ENCODE results near the gene POFUT2.
"Not testable (repeated sequence)": the region's sequence is repeated elsewhere in the genome, so short reads cannot be mapped to it uniquely, and the experiment has no call there.

POFUT2 gene

GRCh38 chr21:45316871-45317397, 29.2 kb upstream of the POFUT2 start:
- no peak overlapping the region for H3K4me3 ChIP-seq (ENCODE audit: low read depth, low read length)
- TF ChIP-seq, protein P1, sequence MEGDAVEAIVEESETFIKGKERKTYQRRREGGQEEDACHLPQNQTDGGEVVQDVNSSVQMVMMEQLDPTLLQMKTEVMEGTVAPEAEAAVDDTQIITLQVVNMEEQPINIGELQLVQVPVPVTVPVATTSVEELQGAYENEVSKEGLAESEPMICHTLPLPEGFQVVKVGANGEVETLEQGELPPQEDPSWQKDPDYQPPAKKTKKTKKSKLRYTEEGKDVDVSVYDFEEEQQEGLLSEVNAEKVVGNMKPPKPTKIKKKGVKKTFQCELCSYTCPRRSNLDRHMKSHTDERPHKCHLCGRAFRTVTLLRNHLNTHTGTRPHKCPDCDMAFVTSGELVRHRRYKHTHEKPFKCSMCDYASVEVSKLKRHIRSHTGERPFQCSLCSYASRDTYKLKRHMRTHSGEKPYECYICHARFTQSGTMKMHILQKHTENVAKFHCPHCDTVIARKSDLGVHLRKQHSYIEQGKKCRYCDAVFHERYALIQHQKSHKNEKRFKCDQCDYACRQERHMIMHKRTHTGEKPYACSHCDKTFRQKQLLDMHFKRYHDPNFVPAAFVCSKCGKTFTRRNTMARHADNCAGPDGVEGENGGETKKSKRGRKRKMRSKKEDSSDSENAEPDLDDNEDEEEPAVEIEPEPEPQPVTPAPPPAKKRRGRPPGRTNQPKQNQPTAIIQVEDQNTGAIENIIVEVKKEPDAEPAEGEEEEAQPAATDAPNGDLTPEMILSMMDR (conservative IDR thresholded peaks at IDR 0.05; ENCODE audit: low read depth, low read length): no peak
- no peak for DNase-seq (ENCODE audit: low read depth)

DNA sequence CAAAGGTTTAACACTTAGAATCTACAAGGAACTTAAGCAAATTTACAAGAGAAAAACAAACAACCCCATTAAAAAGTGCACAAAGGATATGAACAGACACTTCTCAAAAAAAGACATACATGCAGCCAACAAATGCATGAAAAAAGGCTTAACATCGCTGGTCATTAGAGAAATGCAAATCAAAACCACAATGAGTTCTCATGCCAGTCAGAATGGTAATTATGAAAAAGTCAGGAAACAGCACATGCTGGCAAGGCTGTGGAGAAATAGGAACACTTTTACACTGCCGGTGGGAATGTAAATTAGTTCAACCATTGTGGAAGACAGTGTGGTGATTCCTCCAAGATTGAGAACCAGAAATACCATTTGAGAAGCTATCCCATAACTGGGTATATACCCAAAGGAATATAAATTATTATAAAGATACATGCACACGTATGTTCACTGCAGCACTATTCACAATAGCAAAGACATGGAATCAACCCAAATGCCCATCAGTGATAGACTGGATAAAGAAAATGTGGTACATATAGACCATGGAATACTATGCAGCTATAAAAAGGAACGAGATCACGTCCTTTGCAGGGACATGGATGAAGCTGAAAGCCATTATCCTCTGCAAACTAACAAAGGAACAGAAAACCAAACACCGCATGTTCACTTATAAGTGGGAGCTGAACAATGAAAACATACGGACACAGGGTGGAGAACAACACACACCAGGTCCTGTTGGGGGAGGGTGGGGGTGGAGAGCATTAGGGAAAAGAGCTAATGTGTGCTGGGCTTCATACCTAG, 28.2 kb upstream of the POFUT2 start:
- DNase-seq (ENCODE audit: low read depth); H3K4me3 ChIP-seq (ENCODE audit: low read depth, low read length): not testable (repeated sequence)

DNA sequence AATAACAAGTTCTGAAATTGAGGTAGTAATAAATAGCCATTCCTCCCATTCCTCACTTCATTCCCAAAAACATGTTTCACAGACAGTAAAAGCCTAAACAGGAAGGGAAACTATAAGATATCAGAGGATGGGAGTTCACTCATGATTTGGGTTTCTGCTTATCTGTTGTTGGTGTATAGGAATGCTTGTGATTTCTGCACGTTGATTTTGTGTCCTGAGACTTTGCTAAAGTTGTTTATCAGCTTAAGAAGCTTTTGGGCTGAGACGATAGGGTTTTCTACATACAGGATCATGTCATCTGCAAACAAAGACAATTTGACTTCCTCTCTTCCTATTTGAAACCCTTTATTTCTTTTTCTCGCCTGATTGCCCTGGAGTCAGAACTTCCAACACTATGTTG, 26.0 kb upstream of the POFUT2 start:
- no peak overlapping the region for H3K4me3 ChIP-seq (ENCODE audit: low read depth, low read length)
- no peak for DNase-seq (ENCODE audit: low read depth)
- TF ChIP-seq, protein P1 (conservative IDR thresholded peaks at IDR 0.05; ENCODE audit: low read depth, low read length): no peak

DNA sequence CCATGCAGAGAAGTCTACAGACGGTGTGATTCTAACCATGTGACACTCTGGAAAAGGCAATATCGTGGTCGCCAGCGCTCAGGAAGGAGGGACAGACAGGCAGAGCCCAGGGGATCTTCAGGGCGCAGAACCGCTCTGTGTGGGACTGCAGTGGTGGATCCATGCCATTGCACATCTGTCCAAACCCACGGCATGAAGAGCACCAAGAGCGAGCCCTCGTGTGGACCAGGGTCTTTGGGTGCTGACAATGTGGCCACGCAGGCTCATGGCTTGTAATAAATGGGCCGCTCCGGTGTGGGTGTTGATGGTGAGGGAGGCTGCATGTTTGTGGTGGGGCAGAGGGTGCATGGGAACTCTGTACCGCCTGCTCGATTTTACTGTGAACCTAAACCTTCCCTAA, 25.3 kb upstream of the POFUT2 start:
- no peak overlapping the region for H3K4me3 ChIP-seq (ENCODE audit: low read depth, low read length)
- no peak for DNase-seq (ENCODE audit: low read depth)
- TF ChIP-seq, protein P1 (conservative IDR thresholded peaks at IDR 0.05; ENCODE audit: low read depth, low read length): no peak

- no peak for DNase-seq (ENCODE audit: low read depth)
- no peak overlapping the region for H3K4me3 ChIP-seq (ENCODE audit: low read depth, low read length)
- TF ChIP-seq, protein P1 (conservative IDR thresholded peaks at IDR 0.05; ENCODE audit: low read depth, low read length): no peak
Observed at GRCh38 chr21:45312296-45312695, 24.6 kb upstream of the POFUT2 start.

GRCh38 chr21:45310459-45310858, 22.8 kb upstream of the POFUT2 start:
- no peak for DNase-seq (ENCODE audit: low read depth)
- TF ChIP-seq, protein P1 (conservative IDR thresholded peaks at IDR 0.05; ENCODE audit: low read depth, low read length): no peak
- no peak overlapping the region for H3K4me3 ChIP-seq (ENCODE audit: low read depth, low read length)

- H3K4me3 ChIP-seq (ENCODE audit: low read depth, low read length): no peak overlapping the region
- TF ChIP-seq, protein P1 (conservative IDR thresholded peaks at IDR 0.05; ENCODE audit: low read depth, low read length): no peak
- DNase-seq (ENCODE audit: low read depth): no peak
Observed at GRCh38 chr21:45309987-45310381, 22.3 kb upstream of the POFUT2 start.

Data from choroid plexus epithelial cell (primary cell).